GM12891 (cell line): ENCODE measurements around the gene SCO2. TPM values are rescaled to one million over a fixed set of nuclear protein-coding genes. Genes with fewer than 3 reads are reported as not detected.

Experiments used
- DNase-seq: peaks from one replicate; pipeline ENCODE4 v3.0.0; 2011; ENCODE audit warnings: low spot score; ENCODE audit not compliant: insufficient read length
- FAIRE-seq: peaks from 2 replicates; lab custom pipeline; 2011; peaks lifted over from hg19 to GRCh38; lab: Jason Lieb, UNC
- PAX5 ChIP-seq: IDR thresholded peaks from 2 replicates; pipeline ENCODE4 v1.6.1; 2011; ENCODE audit warnings: low read length, moderate library complexity, mild to moderate bottlenecking; ENCODE audit not compliant: insufficient read depth, severe bottlenecking
- POLR2A ChIP-seq: IDR thresholded peaks from 2 replicates; pipeline ENCODE4 v1.6.1; 2011; ENCODE audit warnings: low read depth, low read length, control low read depth
- POLR2AphosphoS5 ChIP-seq: IDR thresholded peaks from 2 replicates; pipeline ENCODE4 v1.6.1; 2011; ENCODE audit warnings: low read depth, low read length, control low read depth
- POU2F2 ChIP-seq: IDR thresholded peaks from 2 replicates; pipeline ENCODE4 v1.6.1; 2011; ENCODE audit warnings: low read depth, mild to moderate bottlenecking, control low read depth, low read length, moderate library complexity
- SPI1 ChIP-seq: IDR thresholded peaks from 2 replicates; pipeline ENCODE4 v1.6.1; 2011; ENCODE audit warnings: low read depth, low read length, control low read depth
- TAF1 ChIP-seq: IDR thresholded peaks from 2 replicates; pipeline ENCODE4 v1.6.1; 2011; ENCODE audit warnings: low read depth, low read length, control low read depth
- polyA plus RNA-seq: library from polyadenylated mRNA; unstranded; fragments of >200 nt; gene quantifications from one replicate; pipeline ENCODE4 v1.2.1, GENCODE V29; 2012; ENCODE audit warnings: low read depth, missing spikeins, inconsistent platforms; ENCODE audit not compliant: missing spikeins

SCO2 gene
- 4.2 TPM for polyA plus RNA-seq

- FAIRE-seq, result peak; percentile 100
- DNase-seq, result peak; percentile 99
- peak; percentile 47 for TF ChIP-seq POU2F2
- peak; percentile 53 for TF ChIP-seq TAF1
- TF ChIP-seq SPI1, result 0 out of 2 replicates have a peak, but pooled peaks have one; percentile 11
- TF ChIP-seq POLR2A, result peak; percentile 74
- TF ChIP-seq PAX5, result peak; percentile 65
- TF ChIP-seq POLR2AphosphoS5, result peak; percentile 81
Measured at GRCh38 chr22:50525104-50525857, at the start of gene SCO2. TSS of gene SCO2 (minus strand) at chr22:50525598. CDS start at chr22:50524411, 1,187 bp downstream.

- no peak for FAIRE-seq
- TF ChIP-seq SPI1, result no peak
- no peak for TF ChIP-seq PAX5
- DNase-seq, result no peak
Measured at GRCh38 chr22:50574383-50574755, 49.0 kb upstream of the SCO2 start.

GRCh38 chr22:50573491-50574382, 48.3 kb upstream of the SCO2 start:
- TF ChIP-seq POLR2AphosphoS5 (no peak), POLR2A (no peak), POU2F2 (no peak), PAX5 (no peak), TAF1 (no peak), SPI1 (no peak)
- FAIRE-seq (no peak), DNase-seq (no peak)

GRCh38 chr22:50572965-50573364, 47.6 kb upstream of the SCO2 start:
- no peak for FAIRE-seq
- no peak for DNase-seq
- TF ChIP-seq POLR2A (no peak), TAF1 (no peak), SPI1 (no peak), POU2F2 (no peak), PAX5 (no peak), POLR2AphosphoS5 (no peak)

GRCh38 chr22:50571264-50572175, 46.1 kb upstream of the SCO2 start:
- no peak for TF ChIP-seq TAF1
- no peak for TF ChIP-seq POU2F2
- no peak for TF ChIP-seq SPI1
- TF ChIP-seq POLR2AphosphoS5, result no peak
- TF ChIP-seq POLR2A, result no peak
- TF ChIP-seq PAX5, result no peak
- no peak for DNase-seq
- FAIRE-seq, result no peak

GRCh38 chr22:50570861-50571260, 45.5 kb upstream of the SCO2 start:
- FAIRE-seq (no peak), DNase-seq (no peak)
- TF ChIP-seq PAX5, result no peak
- no peak for TF ChIP-seq POU2F2
- TF ChIP-seq POLR2A, result no peak
- no peak for TF ChIP-seq SPI1
- TF ChIP-seq TAF1, result no peak
- no peak for TF ChIP-seq POLR2AphosphoS5

GRCh38 chr22:50569896-50570535, 44.6 kb upstream of the SCO2 start:
- DNase-seq (no peak), FAIRE-seq (no peak)
- TF ChIP-seq SPI1 (no peak), PAX5 (no peak), TAF1 (no peak), POLR2A (no peak), POLR2AphosphoS5 (no peak), POU2F2 (no peak)

- TF ChIP-seq POLR2A (no peak), TAF1 (no peak), POLR2AphosphoS5 (no peak), SPI1 (no peak), PAX5 (no peak), POU2F2 (no peak)
- DNase-seq (no peak), FAIRE-seq (no peak)
Measured at GRCh38 chr22:50569041-50569459, 43.7 kb upstream of the SCO2 start.
